Suprapubic skin (tissue), 4 donors: ENCODE measurements around the gene SPTBN5. TPM values are rescaled to one million over a fixed set of nuclear protein-coding genes. Genes with fewer than 3 reads are reported as not detected.

Experiments used
- DNase-seq, 2 donors: peaks; one replicate each; pipeline ENCODE4 v3.0.0-alpha.2; 2019; ENCODE audit warnings: low spot score in 2 of 2
- H3K27ac ChIP-seq: fragments of 200-600 bp; sonication (generic); one replicate; pipeline ENCODE4 v1.5.1; 2019
- H3K27me3 ChIP-seq: fragments of 200-600 bp; sonication (generic); one replicate; pipeline ENCODE4 v1.5.1; 2019
- H3K36me3 ChIP-seq: fragments of 200-600 bp; sonication (generic); one replicate; pipeline ENCODE4 v1.5.1; 2019
- H3K4me1 ChIP-seq: fragments of 200-600 bp; sonication (generic); one replicate; pipeline ENCODE4 v1.5.1; 2019
- H3K4me3 ChIP-seq: fragments of 200-600 bp; sonication (generic); one replicate; pipeline ENCODE4 v1.5.1; 2019; ENCODE audit warnings: mild to moderate bottlenecking
- H3K9me3 ChIP-seq: fragments of 200-600 bp; sonication (generic); one replicate; pipeline ENCODE4 v1.5.1; 2019
- CTCF ChIP-seq, 2 donors: fragments of 200-600 bp in 1 of 2; fragments of 450-650 bp in 1 of 2; sonication (generic) in 1 of 2; IDR thresholded peaks; one replicate each; pipeline ENCODE4 v1.5.1; 2016 to 2019; ENCODE audit warnings: antibody characterized with exemption in 2 of 2, mild to moderate bottlenecking in 1 of 2, moderate library complexity in 1 of 2
- EP300 ChIP-seq: sonication (generic); formaldehyde crosslinking; IDR thresholded peaks from one replicate; pipeline ENCODE4 v1.6.1; 2017; ENCODE audit warnings: antibody characterized with exemption
- POLR2A ChIP-seq, 2 donors: fragments of 450-650 bp; IDR thresholded peaks; one replicate each; pipeline ENCODE4 v1.6.1; 2017; ENCODE audit warnings: antibody characterized with exemption in 2 of 2, mild to moderate bottlenecking in 2 of 2, moderate library complexity in 2 of 2
- POLR2AphosphoS5 ChIP-seq, 3 donors: sonication (generic); formaldehyde crosslinking; IDR thresholded peaks; one replicate each; pipeline ENCODE4 v1.6.1; 2017; ENCODE audit warnings: antibody characterized with exemption in 3 of 3
- WGBS: methylation state at CpG from one replicate; pipeline ENCODE4 v1.1.5; 2018; 5-methylcytosine and 5-hydroxymethylcytosine counted together
- total RNA-seq, 4 donors: library from RNA; depleted of rRNA; stranded (reverse); fragments of >200 nt; gene quantifications; one replicate each; pipeline ENCODE4 v1.1.0, GENCODE V29; 2016

SPTBN5 gene
- total RNA-seq, 4 donors from 2014 or later, result 1.3 to 3.4 (median 2.8) TPM

- Histone ChIP-seq H3K9me3 (no peaks in the 10 kb centered on the region), H3K4me3 (no peak overlapping the region), H3K27me3 (no peaks in the 10 kb centered on the region), H3K36me3 (no peaks in the 10 kb centered on the region), H3K27ac (no peak overlapping the region), H3K4me1 (peaks cover 26% of the 10 kb centered on the region)
- WGBS, result 88% methylated on average over 3 of the region's 3 CpGs
- no peak for DNase-seq
- TF ChIP-seq POLR2A (IDR thresholded peaks at IDR 0.05) (no peak), EP300 (no peak), CTCF (IDR thresholded peaks at IDR 0.05) (no peak), POLR2AphosphoS5 (IDR thresholded peaks at IDR 0.05) (no peak)
Observed at GRCh38 chr15:41891946-41892345, 1.9 kb downstream of the SPTBN5 start.

- Histone ChIP-seq H3K27ac (no peak overlapping the region), H3K27me3 (no peaks in the 10 kb centered on the region), H3K9me3 (no peaks in the 10 kb centered on the region), H3K4me1 (peaks cover 26% of the 10 kb centered on the region), H3K4me3 (no peak overlapping the region), H3K36me3 (no peaks in the 10 kb centered on the region)
- 94% methylated on average over 6 of the region's 6 CpGs for WGBS
- TF ChIP-seq POLR2A (IDR thresholded peaks at IDR 0.05), result no peak
- no peak for TF ChIP-seq EP300
- TF ChIP-seq CTCF (IDR thresholded peaks at IDR 0.05), result no peak
- TF ChIP-seq POLR2AphosphoS5 (IDR thresholded peaks at IDR 0.05), result no peak
- no peak for DNase-seq
Observed at GRCh38 chr15:41891226-41891625, 2.6 kb downstream of the SPTBN5 start.

- Histone ChIP-seq H3K4me1 (peaks cover 25% of the 10 kb centered on the region), H3K4me3 (no peak overlapping the region), H3K27ac (no peak overlapping the region), H3K27me3 (no peaks in the 10 kb centered on the region), H3K9me3 (no peaks in the 10 kb centered on the region), H3K36me3 (no peaks in the 10 kb centered on the region)
- DNase-seq, result peak in 1 of 2 donors; percentile 70
- WGBS, result 20% methylated on average over 1 of the region's 6 CpGs
- TF ChIP-seq EP300, result no peak
- no peak for TF ChIP-seq POLR2AphosphoS5 (IDR thresholded peaks at IDR 0.05)
- no peak for TF ChIP-seq CTCF (IDR thresholded peaks at IDR 0.05)
- TF ChIP-seq POLR2A (IDR thresholded peaks at IDR 0.05), result no peak
Observed at GRCh38 chr15:41890050-41890690, 3.7 kb downstream of the SPTBN5 start.

GRCh38 chr15:41888662-41889253 lies 5.1 kb downstream of the SPTBN5 start:
- peaks cover 11% of the 10 kb centered on the region for H3K4me1 ChIP-seq
- no peaks in the 10 kb centered on the region for H3K36me3 ChIP-seq
- H3K27ac ChIP-seq, result no peak overlapping the region
- H3K27me3 ChIP-seq, result no peaks in the 10 kb centered on the region
- no peaks in the 10 kb centered on the region for H3K9me3 ChIP-seq
- H3K4me3 ChIP-seq, result no peak overlapping the region
- TF ChIP-seq EP300 (no peak), CTCF (IDR thresholded peaks at IDR 0.05) (no peak), POLR2AphosphoS5 (IDR thresholded peaks at IDR 0.05) (no peak), POLR2A (IDR thresholded peaks at IDR 0.05) (no peak)
- no peak for DNase-seq
- WGBS, result 91% methylated on average over 1 of the region's 7 CpGs

GRCh38 chr15:41887893-41888292 lies 6.0 kb downstream of the SPTBN5 start:
- no peaks in the 10 kb centered on the region for H3K27me3 ChIP-seq
- peaks cover 6% of the 10 kb centered on the region for H3K4me1 ChIP-seq
- no peak for DNase-seq
- H3K36me3 ChIP-seq, result no peaks in the 10 kb centered on the region
- no peak for TF ChIP-seq CTCF (IDR thresholded peaks at IDR 0.05)
- TF ChIP-seq POLR2AphosphoS5 (IDR thresholded peaks at IDR 0.05), result no peak
- no peak for TF ChIP-seq EP300
- no peak for TF ChIP-seq POLR2A (IDR thresholded peaks at IDR 0.05)
- H3K27ac ChIP-seq, result no peak overlapping the region
- 84% methylated on average over 2 of the region's 9 CpGs for WGBS
- no peaks in the 10 kb centered on the region for H3K9me3 ChIP-seq
- no peak overlapping the region for H3K4me3 ChIP-seq
